Medulla oblongata (tissue), 1 donor: Measurements from ENCODE around the gene NPTXR.
"Not testable (repeated sequence)": the region's sequence is repeated elsewhere in the genome, so short reads cannot be mapped to it uniquely, and the experiment has no call there.

ENCODE experiments used
- DNase-seq: peaks from one replicate; pipeline ENCODE4 v3.0.0-alpha.2; 2015; ENCODE audit errors: extremely low spot score

The NPTXR gene

DNA sequence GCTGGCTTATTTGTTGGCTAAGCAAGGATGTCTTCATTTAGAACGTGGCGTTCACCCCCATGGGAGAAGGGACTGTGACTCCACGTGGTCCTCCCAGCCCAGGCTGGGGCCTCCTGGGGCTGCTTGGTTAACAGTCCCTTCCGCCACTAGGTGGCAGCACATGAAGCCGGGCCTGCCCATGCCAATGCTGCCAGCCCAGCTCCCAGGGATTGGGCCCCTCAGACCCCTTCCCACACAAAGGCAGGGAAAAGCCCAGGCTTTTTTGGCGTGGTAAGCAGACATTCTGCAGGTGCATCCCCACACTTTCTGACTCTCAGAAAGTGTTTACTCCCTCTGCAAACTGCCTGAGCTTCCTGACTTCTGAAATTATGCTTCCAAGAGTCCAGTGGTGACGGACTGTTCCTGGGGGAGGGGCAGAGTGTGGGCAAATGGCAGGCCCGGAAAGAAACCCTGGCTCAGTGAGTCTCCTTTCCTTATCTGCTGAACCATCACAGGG lies 25.1 kb upstream of the NPTXR start:
- DNase-seq = peak; percentile 79

DNA sequence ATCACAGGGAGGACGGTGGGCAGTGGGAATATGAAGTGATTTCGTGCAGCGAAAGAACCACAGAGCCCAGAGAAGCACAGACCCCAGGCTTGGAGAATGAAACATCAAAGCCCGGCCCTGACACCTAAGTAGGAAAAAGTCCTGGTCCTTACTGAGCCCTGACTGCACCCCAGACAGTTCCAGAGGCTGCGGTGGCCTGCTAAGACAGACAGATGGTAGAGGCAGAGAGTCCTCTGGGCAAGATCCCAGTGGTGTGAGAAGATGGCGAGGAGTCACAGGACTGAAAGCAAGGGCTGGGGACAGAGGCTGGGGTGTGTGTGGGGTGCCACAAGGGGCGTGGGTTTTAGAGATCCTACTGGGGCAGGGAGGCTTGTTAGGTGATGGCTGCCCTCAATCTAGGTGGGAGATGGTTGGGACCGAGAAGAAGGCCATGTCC lies 24.5 kb upstream of the NPTXR start:
- DNase-seq = no peak

DNA sequence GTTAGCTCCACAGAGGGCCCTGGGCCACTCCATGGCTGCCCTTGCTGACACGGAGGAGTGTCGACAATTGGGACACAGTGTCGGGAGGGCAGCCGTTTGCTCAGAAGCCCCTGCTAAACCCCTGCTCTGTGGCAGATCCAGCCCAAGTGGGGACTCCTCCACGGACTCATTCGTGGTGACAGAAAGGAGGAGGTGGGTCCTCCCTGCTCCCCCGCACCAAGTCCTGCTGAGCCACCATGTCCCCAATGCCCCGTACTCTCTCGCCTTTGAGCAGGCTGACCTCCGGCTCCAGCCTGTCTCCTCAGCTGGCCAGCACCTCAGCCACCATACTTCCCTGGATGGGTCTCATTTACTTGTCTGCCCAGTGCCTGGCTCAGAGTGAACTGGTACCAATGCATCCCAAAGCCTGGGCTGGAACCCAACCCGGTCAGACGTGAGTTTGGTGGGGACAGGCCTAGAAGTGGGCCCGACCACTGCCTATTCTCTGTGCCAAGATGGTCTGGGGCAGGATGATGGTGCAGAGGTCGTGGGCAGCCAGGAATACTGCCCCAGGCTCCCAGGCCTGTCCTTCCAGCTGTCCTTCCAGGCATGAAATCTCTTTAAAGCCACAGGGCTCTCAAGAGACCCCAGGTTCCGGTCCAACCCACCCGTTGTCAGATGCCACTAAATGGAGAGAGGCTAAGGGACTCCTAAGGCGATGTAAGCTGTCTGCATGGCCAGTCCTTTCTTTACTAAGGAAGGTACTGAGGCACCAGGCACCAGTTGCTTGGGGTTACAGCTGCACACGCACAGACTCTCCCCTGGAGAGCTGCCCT lies 23.9 kb upstream of the NPTXR start:
- no peak for DNase-seq

DNA sequence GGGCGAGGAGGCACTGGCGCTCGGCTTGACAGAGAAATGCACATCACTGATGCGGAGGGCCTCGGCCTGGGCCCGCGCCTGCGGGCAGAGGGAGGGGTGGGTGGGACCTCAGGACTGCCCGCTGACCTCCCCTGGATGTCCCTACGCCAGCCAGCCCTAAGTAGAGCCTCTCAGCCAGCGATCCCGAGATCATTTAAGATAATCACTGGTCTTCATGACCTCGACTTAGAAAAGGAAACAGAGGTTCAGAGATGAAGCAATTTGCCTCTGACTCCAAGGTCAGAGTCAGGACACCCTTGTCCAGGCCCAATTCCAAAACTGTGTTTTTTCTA lies 23.3 kb upstream of the NPTXR start:
- DNase-seq = no peak

DNA sequence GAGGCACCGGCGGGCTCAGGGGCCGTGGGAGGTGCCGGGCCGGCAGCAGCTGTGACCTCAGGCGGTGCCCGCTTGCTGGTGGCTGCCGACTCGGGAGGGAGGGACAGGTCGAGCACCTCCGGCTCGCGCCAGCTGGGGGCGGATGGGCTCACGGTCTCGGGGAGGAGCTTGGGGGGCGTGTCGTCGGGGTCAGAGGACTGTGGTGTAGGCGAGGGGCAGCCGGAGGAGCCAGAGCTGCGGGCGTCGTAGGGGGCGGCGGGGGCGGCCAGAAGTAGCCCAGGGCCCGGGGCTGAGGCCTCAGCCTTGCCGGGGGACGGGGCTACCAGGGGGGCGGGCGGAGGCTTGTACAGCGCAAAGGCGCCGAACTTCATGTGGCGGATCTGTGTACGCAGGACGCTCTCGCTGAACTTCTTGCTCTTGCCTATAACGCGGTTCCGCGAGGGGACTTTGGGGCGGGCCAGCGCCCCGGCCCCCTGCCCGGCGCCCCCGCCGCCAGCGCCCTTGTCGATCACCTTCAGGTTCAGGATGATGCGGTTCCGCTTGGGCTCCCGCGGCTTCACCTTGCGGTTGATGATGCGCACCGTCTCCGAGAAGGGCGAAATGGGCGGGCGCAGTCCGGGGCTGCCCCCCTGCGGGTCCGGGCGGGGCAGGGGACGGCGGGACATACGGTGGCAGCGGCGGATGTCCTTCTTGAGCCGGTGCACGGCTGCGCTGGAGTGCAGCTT lies 22.7 kb upstream of the NPTXR start:
- no peak for DNase-seq

DNA sequence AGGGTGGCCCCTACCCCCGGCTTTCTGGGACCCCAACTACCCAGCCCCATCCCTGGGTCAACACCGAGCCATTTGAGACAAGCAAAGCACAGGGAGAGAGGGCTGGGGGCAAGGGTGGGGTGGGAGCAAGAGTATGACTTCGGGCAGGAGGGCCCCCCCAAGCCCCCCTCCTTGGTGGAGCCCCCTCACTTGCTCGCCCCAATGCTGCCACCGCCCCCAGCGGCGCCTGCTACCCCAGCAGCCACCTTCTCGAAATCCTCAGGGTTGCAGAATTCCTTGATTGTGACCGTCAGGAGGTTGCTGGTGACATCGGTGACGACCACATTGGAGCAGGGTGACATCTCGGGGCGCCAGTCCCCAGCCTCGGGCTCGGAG lies 22.2 kb upstream of the NPTXR start:
- no peak for DNase-seq

DNA sequence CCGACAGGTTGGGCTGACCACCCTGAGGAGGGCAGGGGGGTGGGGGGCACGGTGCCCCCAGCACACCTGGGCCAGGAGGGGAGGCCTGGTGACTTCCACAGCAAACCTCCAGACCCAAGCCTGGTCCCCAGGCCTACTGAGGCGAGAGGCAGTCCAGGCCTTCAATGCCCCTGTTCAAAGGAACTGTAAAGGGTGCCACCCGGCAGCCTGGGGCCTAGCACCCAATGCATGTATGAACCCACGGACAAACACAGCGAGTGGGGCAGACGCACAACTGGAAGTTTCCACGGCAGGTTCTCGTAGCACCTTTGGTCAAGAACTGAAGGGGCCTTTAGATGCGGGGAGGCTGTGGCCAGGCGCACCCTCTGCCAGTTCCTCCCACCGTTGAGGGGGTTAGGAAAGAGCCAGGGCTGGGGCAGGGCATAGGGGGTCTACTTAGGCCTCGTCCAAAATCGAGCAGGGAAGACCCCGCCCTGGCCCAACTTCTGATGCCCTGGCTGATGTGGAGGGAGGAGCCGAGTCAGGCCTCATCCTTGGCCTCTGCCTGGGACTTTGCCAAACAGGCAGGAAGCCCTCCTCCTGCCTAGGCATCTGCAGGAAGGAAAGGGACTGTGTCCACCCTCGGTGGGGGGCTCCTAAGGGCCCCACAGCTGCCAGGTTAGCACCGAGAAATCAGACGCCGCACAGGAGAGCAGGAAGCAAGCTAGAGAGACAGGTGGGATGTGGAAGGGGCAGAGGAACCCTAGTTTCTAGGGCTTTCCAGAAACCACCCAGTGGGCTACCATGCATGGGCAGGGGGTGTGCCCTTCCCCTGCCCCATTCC lies 21.6 kb upstream of the NPTXR start:
- no peak for DNase-seq

DNA sequence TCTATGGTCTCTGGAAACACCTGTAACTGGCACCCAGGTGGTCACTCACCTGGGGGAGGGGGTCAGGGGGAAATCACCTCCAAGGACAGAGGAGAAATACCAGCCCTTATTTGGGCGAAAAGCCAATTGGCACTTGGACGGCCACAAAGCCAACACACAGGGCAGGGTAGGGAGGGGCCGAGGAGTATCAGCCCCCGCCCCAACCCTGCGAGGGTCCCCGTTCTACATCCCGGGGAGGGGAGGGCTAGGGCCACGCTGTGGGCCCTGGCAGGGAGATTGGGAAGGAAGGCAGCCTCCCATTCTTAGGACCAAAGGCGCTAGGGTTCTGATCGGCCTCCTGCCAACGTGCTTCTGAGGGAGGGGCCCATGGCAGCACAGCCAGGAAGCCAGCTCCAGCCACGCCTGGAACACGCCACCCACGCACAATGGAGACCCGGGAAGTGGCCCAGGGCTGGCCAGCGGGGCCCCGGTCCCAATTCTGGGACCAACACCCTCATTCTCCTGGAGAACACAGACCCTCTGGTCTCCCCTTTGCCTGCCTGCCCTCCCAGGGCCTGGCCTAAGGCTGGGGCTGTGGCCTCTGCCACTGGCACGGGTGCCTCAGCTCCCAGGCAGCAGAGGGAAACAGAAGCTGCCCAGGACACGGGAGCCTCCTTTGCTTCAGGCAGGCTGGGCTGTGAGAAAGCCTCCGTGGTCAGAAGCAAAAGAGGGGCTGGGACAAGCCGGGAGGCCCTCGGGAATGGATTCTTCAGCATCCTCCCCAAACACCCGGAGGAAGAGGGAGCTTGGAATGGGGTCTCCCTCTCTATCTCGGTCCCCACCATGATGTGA lies 20.7 kb upstream of the NPTXR start:
- no peak for DNase-seq

DNA sequence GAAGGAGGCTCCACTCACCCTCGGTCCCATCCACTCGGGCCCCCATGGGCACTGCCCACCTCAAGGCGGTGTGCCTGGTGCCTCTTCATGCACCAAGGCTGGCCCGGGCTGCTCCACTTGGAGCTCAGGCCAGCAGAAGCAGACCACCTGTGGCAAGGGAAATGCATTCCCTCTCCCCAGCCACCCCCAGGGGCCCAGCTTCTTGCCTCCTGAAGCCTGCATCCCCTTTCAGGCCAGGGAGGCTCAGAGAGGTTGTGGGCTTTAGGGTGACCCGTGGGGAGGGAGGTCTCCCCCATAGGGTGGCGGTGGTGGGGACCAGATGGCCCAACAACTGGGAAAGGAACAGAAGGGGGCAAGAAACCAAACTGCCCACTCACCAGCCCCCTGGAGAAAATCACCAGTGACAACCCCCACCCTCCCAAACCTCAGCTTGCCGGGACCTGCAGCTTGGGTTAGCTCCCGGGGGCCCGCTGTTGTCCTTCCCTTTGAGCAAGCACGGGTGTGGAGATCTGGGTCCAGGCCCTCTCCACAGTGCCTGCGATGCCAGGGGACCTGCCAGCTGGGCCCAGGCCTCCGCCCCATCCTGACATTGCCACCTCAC lies 19.8 kb upstream of the NPTXR start:
- DNase-seq = no peak

DNA sequence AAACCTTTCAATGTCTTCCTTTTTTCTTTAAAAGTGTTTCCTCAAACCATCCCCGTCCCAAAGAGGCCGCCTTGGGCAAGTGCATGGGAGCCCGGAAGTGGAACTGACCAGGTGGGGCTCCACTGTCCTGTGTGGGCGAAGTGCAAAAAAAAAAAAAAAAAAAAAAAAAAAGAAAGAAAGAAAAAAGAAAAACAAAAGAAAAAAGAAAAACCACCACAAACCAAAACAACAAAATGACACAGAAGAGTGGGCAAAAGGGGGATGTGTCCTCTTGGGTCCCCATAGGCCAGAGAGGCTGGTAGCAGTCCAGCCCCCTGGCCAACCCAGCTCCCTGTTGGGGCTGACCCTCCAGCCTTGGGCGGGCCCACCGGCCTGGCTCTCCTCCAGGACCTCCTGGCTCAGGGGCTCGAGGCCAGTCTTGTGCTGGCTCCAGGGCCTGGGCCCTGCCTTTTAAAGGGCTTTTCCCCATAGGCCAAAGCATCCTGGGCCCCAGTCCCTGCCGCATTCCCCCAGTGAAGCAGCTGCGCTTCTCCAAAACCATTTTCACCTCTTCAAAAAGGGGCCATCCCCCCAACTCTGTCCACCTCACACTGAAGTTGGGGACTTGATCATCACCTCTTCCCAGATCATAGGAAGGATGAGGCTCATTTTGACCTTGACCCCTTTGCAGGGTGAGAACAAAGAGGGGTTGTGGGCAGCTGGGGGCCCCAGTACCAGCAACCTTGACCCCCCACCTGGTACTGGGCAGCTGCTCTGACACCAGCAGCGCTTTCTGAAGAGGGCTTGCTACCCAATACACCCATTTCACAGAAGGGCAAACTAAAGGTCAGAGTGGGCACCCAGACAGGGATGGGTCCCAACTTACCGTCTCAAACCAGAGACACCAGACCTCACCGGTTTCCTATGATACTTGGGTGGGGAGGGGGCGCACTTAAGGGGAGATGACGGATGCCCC lies 18.8 kb upstream of the NPTXR start:
- DNase-seq = peak; percentile 58

DNA sequence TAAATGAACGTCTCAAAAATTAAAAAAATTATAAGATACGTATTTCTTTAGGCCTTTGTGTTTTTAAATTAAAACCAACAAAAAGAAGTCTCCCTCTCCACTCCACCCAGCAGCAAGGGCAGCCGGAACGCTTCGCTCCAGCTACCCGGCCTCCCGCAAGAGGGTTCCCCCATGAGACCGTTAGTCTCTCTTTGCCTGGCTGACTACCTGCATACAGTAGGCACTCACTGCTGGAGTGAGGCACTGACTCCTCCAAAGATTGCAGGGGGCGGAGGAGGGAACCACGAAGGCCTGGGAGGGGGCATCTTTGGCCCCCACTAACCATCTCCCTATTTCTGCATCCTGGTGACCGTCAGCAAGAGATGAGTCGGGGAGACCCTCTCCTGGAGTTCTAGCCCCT lies 18.1 kb upstream of the NPTXR start:
- DNase-seq = no peak

DNA sequence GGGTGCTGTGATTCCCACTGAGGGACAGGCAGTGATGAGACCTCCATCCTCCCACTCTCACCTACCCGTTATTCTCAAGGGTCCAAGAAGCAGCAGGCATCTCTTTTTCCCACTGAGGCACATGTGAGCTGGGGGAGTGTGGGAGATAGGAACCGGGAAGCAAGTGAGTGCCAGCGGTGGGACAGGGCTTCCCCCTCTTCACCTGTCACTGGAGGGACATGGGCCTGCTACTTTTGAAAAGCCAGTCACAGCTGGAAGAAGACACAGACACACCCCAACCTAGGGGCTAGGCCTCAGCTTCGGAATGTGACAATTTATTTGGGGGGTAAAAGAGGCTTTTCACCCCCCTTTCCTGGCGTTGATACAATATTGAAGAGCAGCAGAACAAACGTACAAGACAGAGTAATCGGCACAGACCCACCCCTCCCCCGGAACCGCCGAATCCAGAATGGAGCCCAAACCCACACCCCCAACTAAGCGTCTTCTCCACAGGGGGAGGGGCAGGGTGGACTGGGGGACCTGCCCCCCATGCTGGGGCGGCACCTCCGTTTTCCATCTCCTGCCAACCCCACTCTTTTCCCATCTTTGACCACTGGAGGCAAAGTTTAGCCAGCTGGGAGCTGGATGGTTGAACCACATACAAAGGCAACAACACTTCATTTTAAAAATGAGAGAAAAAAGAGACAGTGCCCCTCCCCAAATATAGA lies 17.5 kb upstream of the NPTXR start:
- DNase-seq = no peak

DNA sequence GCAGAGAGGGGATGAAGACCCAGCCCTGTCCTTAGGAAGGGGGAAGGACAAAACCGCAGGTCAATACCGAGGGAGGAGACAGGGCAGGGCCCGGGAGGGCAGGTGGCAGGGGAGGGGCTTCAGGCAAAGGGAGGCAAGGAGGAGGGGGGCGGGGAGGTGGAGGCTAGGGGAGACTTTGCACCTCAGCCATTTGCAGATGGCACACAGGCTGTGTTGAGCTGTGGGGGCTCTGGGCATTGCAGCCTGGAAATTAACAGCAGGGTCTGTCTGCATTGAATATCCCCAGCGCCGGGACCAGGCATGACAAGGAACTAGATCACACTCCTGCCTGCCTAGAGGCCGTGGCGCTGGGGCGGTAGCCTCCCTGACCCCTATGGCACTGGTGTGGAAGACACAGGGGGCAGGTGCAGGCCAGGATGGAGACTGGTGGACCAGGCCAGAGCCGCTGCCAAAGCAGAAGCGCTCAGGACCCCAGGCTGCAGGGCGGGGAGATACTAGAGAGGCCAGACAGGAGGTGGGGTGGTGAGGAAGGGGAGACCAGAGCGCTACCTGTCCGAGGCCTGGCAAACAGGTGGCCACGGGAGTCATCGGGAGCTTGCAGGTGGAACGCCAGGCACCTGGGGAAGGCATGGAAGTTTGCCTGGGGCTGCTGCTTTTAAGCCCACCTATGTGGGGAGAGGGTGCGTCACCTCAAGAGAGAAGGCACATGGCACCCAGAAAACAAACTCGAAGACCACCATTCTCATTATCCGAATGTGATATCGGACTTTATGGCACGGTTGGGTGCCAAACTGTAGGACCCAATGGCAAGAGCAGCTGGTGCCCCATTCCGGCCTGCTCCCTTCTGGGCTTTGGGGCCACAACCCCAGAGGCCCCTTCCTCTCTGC lies 16.7 kb upstream of the NPTXR start:
- no peak for DNase-seq

DNA sequence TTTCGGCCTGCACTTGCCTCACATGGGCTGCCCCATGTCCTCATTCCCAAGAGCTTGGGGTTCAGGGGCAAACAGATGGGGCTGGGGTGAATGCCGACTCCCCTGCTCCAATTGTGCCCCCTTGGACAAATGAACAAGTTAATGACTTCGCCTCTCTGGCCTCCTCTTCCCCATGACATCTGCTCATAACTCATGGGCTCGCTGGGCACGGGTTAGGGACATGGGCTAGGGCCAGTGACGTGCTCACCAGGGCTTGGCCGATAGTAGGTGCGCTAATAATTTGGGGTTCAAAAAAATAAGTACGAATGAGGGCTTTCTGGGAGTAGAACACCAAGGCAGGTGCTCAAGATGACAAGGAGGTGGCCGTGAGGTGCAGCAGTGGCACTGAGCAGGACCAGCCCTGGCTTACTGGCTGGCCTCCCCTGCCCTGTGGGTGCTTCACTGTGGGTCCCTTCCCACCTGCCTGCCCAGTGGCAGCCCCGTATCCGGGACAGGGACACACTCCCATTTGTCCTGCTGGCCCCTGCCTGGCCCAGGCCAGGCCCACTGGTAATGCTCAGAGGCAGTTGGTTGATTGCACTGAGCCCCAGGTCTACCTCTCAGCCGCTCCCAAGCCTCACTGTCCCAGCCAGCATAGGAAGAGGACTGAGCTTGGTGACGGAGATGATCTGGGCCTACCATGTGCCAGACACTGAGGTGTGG lies 15.9 kb upstream of the NPTXR start:
- DNase-seq = no peak

DNA sequence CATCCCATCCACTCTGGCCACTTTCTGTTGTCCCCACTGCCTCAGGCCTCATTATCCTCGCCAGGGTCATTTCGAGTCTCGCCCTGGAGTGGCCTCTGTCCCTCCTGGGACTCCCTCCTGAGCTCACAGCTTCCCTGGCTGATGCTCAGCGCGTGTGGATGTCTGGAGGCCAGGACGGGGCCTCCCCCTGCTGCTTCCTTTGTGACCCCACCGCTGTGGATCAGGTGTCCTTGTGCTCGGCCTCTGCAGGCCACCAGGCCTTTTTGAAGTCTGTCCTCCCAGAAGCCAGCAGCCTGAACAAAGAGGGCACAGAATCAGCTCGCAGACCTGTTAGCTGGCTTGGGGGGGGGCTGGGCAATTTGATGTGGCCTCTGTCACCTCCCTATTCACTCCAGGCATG lies 14.7 kb upstream of the NPTXR start:
- no peak for DNase-seq

DNA sequence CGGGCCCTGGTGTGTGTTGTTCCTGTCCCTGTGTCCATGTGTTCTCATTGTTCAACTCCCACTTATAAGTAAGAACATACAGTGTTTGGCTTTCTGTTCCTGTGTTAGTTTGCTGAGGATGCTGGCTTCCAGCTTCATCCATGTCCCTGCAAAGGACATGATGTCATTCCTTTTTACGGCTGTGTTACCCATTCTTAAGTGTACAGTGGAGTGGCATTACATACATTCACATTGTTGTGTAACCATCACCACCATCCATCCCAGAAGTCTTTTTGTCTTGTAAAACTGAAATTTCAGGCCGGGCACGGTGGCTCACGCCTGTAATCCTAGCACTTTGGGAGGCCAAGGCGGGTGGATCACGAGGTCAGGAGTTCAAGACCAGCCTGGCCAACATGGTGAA lies 10.6 kb upstream of the NPTXR start:
- DNase-seq = not testable (repeated sequence)

DNA sequence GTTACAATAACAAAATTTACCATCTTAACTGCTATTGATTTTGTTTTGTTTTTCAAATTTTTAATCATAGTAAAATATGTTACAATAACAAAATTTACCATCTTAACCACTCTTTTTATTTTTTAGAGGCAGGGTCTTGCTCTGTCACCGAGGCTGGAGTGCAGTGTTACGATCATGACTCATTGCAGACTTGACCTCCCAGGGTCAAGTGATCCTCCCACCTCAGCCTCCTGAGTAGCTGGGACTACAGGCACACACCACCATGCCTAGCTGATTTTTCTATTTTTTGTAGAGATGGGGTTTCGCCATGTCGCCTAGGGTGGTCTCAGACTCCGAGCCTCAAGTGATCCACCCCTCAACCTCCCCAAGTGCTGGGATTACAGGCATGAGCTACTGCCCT lies 10.1 kb upstream of the NPTXR start:
- DNase-seq = not testable (repeated sequence)

DNA sequence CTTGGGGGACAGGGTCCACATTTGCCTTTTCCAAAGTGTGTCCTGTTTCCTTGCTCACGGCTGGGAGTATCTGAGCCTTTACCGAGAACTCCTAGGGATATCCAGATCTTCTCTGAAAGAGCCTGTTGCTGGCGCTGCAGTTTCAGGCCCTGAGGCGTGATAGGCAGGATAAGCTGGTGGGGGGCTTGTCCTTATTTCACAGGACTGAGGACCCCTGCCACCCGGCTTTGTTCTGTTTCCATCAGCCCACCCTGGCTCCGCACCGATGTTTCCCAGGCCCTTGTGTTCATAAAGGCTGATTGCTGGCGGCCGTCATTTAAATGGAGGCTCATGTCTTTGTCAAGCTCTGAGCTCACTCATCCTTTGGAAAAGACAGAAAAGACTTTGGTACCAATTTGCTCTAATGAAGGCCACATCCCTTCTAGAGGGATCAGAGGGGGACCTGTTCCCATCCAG lies 9.4 kb upstream of the NPTXR start:
- DNase-seq = no peak
